Activated T-helper 17 cell treated with anti-CD3 and anti-CD28 coated beads, Interleukin-2, amount 50 U/mL, for 72 hours (primary cell): ENCODE measurements around the gene CLECL1. TPM values are rescaled to one million over a fixed set of nuclear protein-coding genes. Genes with fewer than 3 reads are reported as not detected.
A peak's percentile ranks its signal among the peaks of the same experiment; 100 is the strongest.

Experiments used
- ATAC-seq: fragments of 150-1000 bp; cut with Tn5 transposase; replicated peaks from 2 replicates; pipeline ENCODE4 v1.10.0; 2021; ENCODE audit warnings: mild to moderate bottlenecking, moderate library complexity
- H3K27ac Mint-ChIP-seq: one replicate; pipeline ENCODE4 v1.8.0; 2022; ENCODE audit warnings: mixed read lengths
- H3K27me3 Mint-ChIP-seq: one replicate; pipeline ENCODE4 v1.8.0; 2022; ENCODE audit warnings: mixed read lengths
- H3K36me3 Mint-ChIP-seq: one replicate; pipeline ENCODE4 v1.8.0; 2022; ENCODE audit warnings: low read depth, mild to moderate bottlenecking, mixed read lengths
- H3K4me1 Mint-ChIP-seq: one replicate; pipeline ENCODE4 v1.8.0; 2022; ENCODE audit warnings: mixed read lengths
- H3K4me3 Mint-ChIP-seq: one replicate; pipeline ENCODE4 v1.8.0; 2022; ENCODE audit warnings: mild to moderate bottlenecking, mixed read lengths
- H3K9me3 Mint-ChIP-seq: one replicate; pipeline ENCODE4 v1.8.0; 2022; ENCODE audit warnings: mixed read lengths
- total RNA-seq, 2 donors: library from RNA; stranded (reverse); gene quantifications; one replicate each; pipeline ENCODE4 v1.2.3, GENCODE V29; 2022

The CLECL1 gene
- total RNA-seq, 2 donors from 2014 or later, result 6.1 to 7.7 TPM

DNA sequence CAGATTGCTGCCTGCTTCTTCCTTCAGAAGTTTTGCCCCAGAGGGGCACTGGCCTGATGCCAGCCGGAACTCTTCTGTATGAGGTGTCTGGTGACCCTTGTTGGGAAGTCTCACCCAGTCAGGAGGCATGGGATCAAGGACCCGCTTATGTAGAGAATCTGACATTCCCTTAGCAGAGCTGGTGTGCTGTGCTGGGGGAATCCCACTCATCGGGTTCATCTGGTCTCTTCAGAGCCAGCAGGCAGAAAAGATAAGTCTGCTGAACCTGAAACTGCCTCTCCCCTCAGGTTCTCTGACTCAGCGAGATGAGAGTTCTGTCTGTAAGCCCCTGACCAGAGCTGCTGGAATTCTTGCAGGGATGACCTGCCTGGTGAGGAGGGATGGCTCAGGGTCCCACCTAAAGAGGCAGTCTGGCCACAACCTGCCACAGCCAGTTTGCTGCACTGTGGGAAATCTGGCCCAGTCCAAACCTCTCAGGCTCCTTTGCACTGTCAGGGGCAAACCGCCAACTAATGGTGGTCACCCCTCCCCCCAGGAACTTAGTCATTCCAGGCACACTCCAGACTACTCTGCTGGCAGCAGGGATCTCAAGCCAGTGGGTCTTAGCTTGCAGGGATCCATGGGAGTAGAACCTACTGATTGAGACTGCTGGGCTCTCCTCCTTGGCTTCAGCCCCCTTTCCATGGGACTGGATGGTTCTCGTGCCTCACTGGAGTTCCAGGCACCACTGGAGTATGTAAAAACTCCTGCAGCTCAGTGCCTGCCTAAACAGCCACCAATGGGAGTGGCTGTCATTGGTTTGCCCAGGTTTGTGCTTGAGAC lies 59.3 kb downstream of the CLECL1 start:
- peak overlapping the region; percentile 99 for H3K27ac Mint-ChIP-seq
- no peaks in the 10 kb centered on the region for H3K27me3 Mint-ChIP-seq
- H3K4me1 Mint-ChIP-seq, result peaks cover 30% of the 10 kb centered on the region
- H3K36me3 Mint-ChIP-seq, result peaks cover 98% of the 10 kb centered on the region
- peak overlapping the region; percentile 88 for H3K4me3 Mint-ChIP-seq
- no peaks in the 10 kb centered on the region for H3K9me3 Mint-ChIP-seq
- peak; percentile 56 for ATAC-seq

Other genes starting within 250 kb of the CLECL1 start
- 10 to 100 TPM in 1 of 2 donors, 1 to 10 TPM in 1; 6.8 to 11.6 TPM for gene KLRB1, start 125.2 kb downstream of the CLECL1 start, total RNA-seq
- 100 to 1,000 TPM; 146 to 267 TPM for gene CLEC2D, start 63.4 kb downstream of the CLECL1 start, total RNA-seq
- gene CD69, start 27.8 kb upstream of the CLECL1 start, total RNA-seq, result 100 to 1,000 TPM in 1 of 2 donors, 10 to 100 TPM in 1; 51.8 to 150 TPM
- not detected for gene KLRF1, start 94.4 kb upstream of the CLECL1 start, total RNA-seq
- 10 to 100 TPM; 21.8 to 54.0 TPM for gene CLEC2B, start 136.3 kb upstream of the CLECL1 start, total RNA-seq
- not detected for gene KLRF2, start 148.4 kb upstream of the CLECL1 start, total RNA-seq
- not detected for gene CLEC2A, start 199.3 kb upstream of the CLECL1 start, total RNA-seq
- gene CLEC12A, start 238.3 kb upstream of the CLECL1 start, total RNA-seq, result under 1 TPM in 1 of 2 donors, not detected in 1; 0.39 TPM